ENCODE results near the gene ZNF277.

ZNF277 gene

DNA sequence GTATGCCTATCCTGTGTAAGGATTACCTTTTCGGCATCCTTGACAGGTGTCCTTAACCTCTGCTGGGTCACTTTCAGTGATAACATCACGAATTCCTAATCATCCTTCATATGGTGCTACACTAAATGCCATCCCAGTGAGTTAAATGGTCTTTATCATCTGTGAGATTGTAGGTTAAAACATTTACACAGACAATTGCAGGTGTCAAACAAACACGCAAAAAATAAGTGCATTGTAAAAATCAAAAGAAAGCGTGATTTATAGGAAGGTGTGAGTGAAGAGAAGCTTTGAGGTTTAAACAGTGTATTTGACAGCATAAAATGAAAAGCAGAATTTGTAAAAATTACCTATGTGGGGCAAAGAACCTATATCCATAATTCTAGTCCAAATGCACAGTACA lies 132.3 kb downstream of the ZNF277 start:
- Histone ChIP-seq H3K27me3 (ENCODE audit: insufficient read depth, low read length) (no peaks in the 10 kb centered on the region), H3K36me3 (ENCODE audit: insufficient read depth, low read depth, low read length) (peaks cover 45% of the 10 kb centered on the region), H3K9me3 (ENCODE audit: insufficient read depth, low read depth, low read length) (no peaks in the 10 kb centered on the region), H3K4me1 (ENCODE audit: insufficient read depth, low read length) (peaks cover 14% of the 10 kb centered on the region), H3K4me3 (ENCODE audit: low read length) (no peak overlapping the region), H3K27ac (ENCODE audit: low read length) (no peak overlapping the region), H3K9ac (ENCODE audit: low read depth, low read length) (no peak overlapping the region)

DNA sequence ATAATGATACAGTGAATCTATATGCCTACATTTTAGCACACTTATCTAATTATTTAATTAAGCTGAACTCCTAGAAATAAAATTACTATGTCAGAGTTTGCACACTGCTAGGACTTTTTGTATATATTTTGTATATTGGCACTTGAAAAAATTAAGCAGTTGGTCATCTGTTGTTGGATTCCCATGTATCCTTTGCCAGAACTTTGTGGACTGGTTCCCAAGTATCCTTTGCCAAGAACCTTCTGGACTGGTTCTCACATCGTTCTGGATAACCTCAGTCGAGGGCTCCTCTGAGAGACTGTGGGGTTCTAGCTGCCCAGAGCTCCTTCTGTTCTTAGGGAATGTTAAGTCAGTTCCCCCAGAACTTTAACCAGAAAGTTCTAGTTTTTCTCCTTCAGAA lies 135.0 kb downstream of the ZNF277 start:
- Histone ChIP-seq H3K4me1 (ENCODE audit: insufficient read depth, low read length) (peaks cover 14% of the 10 kb centered on the region), H3K27me3 (ENCODE audit: insufficient read depth, low read length) (no peaks in the 10 kb centered on the region), H3K36me3 (ENCODE audit: insufficient read depth, low read depth, low read length) (peaks cover 51% of the 10 kb centered on the region), H3K9ac (ENCODE audit: low read depth, low read length) (no peak overlapping the region), H3K27ac (ENCODE audit: low read length) (no peak overlapping the region), H3K9me3 (ENCODE audit: insufficient read depth, low read depth, low read length) (no peaks in the 10 kb centered on the region), H3K4me3 (ENCODE audit: low read length) (no peak overlapping the region)

GRCh38 chr7:112346381-112347060 lies 140.0 kb downstream of the ZNF277 start:
- Histone ChIP-seq H3K27ac (ENCODE audit: low read length) (no peak overlapping the region), H3K36me3 (ENCODE audit: insufficient read depth, low read depth, low read length) (peaks cover 26% of the 10 kb centered on the region), H3K4me3 (ENCODE audit: low read length) (no peak overlapping the region), H3K9me3 (ENCODE audit: insufficient read depth, low read depth, low read length) (no peaks in the 10 kb centered on the region), H3K27me3 (ENCODE audit: insufficient read depth, low read length) (no peaks in the 10 kb centered on the region), H3K4me1 (ENCODE audit: insufficient read depth, low read length) (no peaks in the 10 kb centered on the region), H3K9ac (ENCODE audit: low read depth, low read length) (no peak overlapping the region)

GRCh38 chr7:112347088-112347487 lies 140.6 kb downstream of the ZNF277 start:
- Histone ChIP-seq H3K27ac (ENCODE audit: low read length) (no peak overlapping the region), H3K36me3 (ENCODE audit: insufficient read depth, low read depth, low read length) (peaks cover 21% of the 10 kb centered on the region)

DNA sequence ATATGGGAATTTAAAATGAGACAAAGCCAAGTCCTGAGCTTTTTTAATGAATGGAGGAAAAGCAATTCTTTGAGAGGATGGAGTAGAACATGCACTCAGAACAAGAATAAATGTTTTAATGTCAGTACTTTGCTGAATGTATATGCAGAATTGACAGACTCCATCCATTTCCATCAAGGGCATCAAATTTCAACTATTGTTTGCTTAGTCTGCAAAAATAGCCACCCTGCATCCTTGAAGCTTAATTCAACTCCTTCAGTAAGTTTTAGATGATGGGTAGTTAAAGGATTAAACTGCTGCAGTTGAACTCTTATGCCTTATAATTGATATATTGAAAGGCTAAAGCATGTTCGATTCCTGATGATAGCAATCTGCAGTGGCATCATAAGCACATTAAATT lies 144.1 kb downstream of the ZNF277 start:
- H3K27ac ChIP-seq (ENCODE audit: low read length), result no peak overlapping the region
- H3K4me1 ChIP-seq (ENCODE audit: insufficient read depth, low read length), result no peaks in the 10 kb centered on the region
- no peaks in the 10 kb centered on the region for H3K27me3 ChIP-seq (ENCODE audit: insufficient read depth, low read length)
- H3K4me3 ChIP-seq (ENCODE audit: low read length), result no peak overlapping the region
- no peaks in the 10 kb centered on the region for H3K36me3 ChIP-seq (ENCODE audit: insufficient read depth, low read depth, low read length)
- H3K9me3 ChIP-seq (ENCODE audit: insufficient read depth, low read depth, low read length), result no peaks in the 10 kb centered on the region
- no peak overlapping the region for H3K9ac ChIP-seq (ENCODE audit: low read depth, low read length)

More at GRCh38 chr7:112347088-112347487, 140.6 kb downstream of the ZNF277 start:
- H3K4me3 ChIP-seq (ENCODE audit: low read length), result no peak overlapping the region
- no peaks in the 10 kb centered on the region for H3K27me3 ChIP-seq (ENCODE audit: insufficient read depth, low read length)
- H3K4me1 ChIP-seq (ENCODE audit: insufficient read depth, low read length), result no peaks in the 10 kb centered on the region
- H3K9me3 ChIP-seq (ENCODE audit: insufficient read depth, low read depth, low read length), result no peaks in the 10 kb centered on the region
- H3K9ac ChIP-seq (ENCODE audit: low read depth, low read length), result no peak overlapping the region

- no peaks in the 10 kb centered on the region for H3K27me3 ChIP-seq (ENCODE audit: insufficient read depth, low read length)
- no peak overlapping the region for H3K27ac ChIP-seq (ENCODE audit: low read length)
- H3K9ac ChIP-seq (ENCODE audit: low read depth, low read length), result no peak overlapping the region
- no peaks in the 10 kb centered on the region for H3K4me1 ChIP-seq (ENCODE audit: insufficient read depth, low read length)
- H3K36me3 ChIP-seq (ENCODE audit: insufficient read depth, low read depth, low read length), result no peaks in the 10 kb centered on the region
- H3K4me3 ChIP-seq (ENCODE audit: low read length), result no peak overlapping the region
- no peaks in the 10 kb centered on the region for H3K9me3 ChIP-seq (ENCODE audit: insufficient read depth, low read depth, low read length)
Observed at GRCh38 chr7:112356596-112356995, 150.1 kb downstream of the ZNF277 start.

DNA sequence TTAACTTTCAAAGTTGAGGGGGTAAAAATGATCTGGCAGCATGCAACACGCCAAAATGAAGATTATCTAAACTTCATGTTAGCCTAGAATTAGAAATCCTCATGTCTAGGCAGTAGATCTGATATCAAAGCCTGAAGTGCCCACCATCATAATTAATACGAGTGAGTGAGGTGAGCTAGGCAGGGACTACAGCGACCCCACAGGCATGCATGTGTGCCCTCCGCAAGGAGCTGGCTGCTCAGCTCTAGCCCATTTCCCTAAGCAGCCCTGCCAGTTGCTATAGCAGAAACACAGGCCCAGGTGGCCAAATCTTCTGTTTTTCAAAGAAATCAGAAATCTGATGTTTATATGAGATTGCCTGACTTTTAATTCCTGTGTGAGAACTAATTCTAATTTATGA lies 150.6 kb downstream of the ZNF277 start:
- Histone ChIP-seq H3K36me3 (ENCODE audit: insufficient read depth, low read depth, low read length) (no peaks in the 10 kb centered on the region), H3K4me1 (ENCODE audit: insufficient read depth, low read length) (peaks cover under 1% of the 10 kb centered on the region; the same call in 1 of the 2 replicates), H3K27me3 (ENCODE audit: insufficient read depth, low read length) (no peaks in the 10 kb centered on the region), H3K9ac (ENCODE audit: low read depth, low read length) (no peak overlapping the region), H3K9me3 (ENCODE audit: insufficient read depth, low read depth, low read length) (no peaks in the 10 kb centered on the region; the same call in 1 of the 2 replicates), H3K27ac (ENCODE audit: low read length) (no peak overlapping the region), H3K4me3 (ENCODE audit: low read length) (no peak overlapping the region)

DNA sequence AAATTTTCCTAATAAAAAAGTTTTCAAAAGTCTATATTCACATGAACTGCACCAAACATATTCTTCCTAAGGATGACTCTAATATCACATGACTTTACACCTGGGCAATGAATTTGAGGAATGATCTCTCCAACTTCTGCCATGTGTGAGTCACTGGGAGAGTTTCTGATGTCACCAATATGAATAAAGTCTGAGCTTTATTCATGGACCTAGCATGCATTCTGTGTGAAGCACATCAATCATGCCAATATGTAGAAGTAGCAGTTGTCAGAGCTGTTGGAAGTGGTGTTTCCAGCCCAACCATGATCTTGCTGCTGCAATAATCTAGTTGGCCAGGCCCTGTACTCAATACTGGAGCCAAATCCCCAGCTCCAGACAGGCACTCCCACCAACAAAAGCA lies 152.0 kb downstream of the ZNF277 start:
- H3K4me1 ChIP-seq (ENCODE audit: insufficient read depth, low read length), result peaks cover 4% of the 10 kb centered on the region; the same call in 1 of the 2 replicates
- H3K27me3 ChIP-seq (ENCODE audit: insufficient read depth, low read length), result no peaks in the 10 kb centered on the region
- no peak overlapping the region for H3K9ac ChIP-seq (ENCODE audit: low read depth, low read length)
- no peaks in the 10 kb centered on the region; the same call in 1 of the 2 replicates for H3K9me3 ChIP-seq (ENCODE audit: insufficient read depth, low read depth, low read length)
- H3K27ac ChIP-seq (ENCODE audit: low read length), result no peak overlapping the region
- no peak overlapping the region for H3K4me3 ChIP-seq (ENCODE audit: low read length)
- H3K36me3 ChIP-seq (ENCODE audit: insufficient read depth, low read depth, low read length), result no peaks in the 10 kb centered on the region

GRCh38 chr7:112359086-112359485 lies 152.6 kb downstream of the ZNF277 start:
- H3K9ac ChIP-seq (ENCODE audit: low read depth, low read length), result no peak overlapping the region
- H3K9me3 ChIP-seq (ENCODE audit: insufficient read depth, low read depth, low read length), result no peaks in the 10 kb centered on the region; the same call in 1 of the 2 replicates

DNA sequence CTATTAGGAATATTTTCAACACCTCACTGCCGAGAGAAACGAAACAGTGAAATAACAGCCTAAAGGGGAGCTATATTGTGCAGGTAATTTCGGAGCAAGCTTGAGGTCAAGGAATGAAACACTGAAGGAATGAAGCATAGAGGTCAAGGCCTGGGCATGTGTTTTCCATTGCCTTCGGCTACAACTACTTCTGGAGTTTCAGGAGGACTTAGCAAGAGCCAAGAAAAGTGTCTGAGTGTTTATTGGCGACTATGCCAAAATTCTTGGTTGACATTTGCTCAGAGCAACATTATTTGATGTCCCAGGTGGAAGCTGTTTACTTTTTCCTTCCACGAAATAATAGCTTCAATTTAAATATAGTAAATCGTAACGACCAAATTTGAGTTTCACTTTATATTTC lies 154.2 kb downstream of the ZNF277 start:
- Histone ChIP-seq H3K27ac (ENCODE audit: low read length) (no peak overlapping the region), H3K4me3 (ENCODE audit: low read length) (no peak overlapping the region), H3K9ac (ENCODE audit: low read depth, low read length) (no peak overlapping the region)

More at GRCh38 chr7:112359086-112359485, 152.6 kb downstream of the ZNF277 start:
- Histone ChIP-seq H3K4me3 (ENCODE audit: low read length) (no peak overlapping the region), H3K27ac (ENCODE audit: low read length) (no peak overlapping the region), H3K27me3 (ENCODE audit: insufficient read depth, low read length) (no peaks in the 10 kb centered on the region), H3K4me1 (ENCODE audit: insufficient read depth, low read length) (peaks cover 4% of the 10 kb centered on the region; the same call in 1 of the 2 replicates), H3K36me3 (ENCODE audit: insufficient read depth, low read depth, low read length) (no peaks in the 10 kb centered on the region)

DNA sequence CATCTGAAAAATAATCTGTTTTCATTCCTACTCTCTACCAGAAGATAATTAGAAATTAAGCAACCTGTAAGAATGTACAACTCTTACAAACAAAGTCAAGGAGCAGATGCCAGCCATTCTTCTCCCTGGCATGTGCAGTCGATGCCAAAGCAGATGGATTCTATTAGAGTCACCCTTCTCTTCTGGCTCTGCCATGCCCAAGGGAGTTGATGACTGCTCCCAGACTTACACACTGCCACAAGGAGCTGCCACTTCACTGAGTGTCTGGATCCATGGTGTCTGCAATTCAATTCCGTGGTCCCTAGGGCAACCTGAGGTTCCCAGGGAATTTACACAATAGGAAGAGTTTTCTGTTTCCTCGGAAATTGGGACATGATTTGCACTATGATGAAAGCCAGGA lies 154.7 kb downstream of the ZNF277 start:
- H3K9me3 ChIP-seq (ENCODE audit: insufficient read depth, low read depth, low read length), result no peaks in the 10 kb centered on the region; the same call in 1 of the 2 replicates
- H3K27me3 ChIP-seq (ENCODE audit: insufficient read depth, low read length), result no peaks in the 10 kb centered on the region
- H3K4me3 ChIP-seq (ENCODE audit: low read length), result no peak overlapping the region
- H3K27ac ChIP-seq (ENCODE audit: low read length), result no peak overlapping the region
- H3K36me3 ChIP-seq (ENCODE audit: insufficient read depth, low read depth, low read length), result no peaks in the 10 kb centered on the region
- H3K9ac ChIP-seq (ENCODE audit: low read depth, low read length), result no peak overlapping the region
- H3K4me1 ChIP-seq (ENCODE audit: insufficient read depth, low read length), result peaks cover 4% of the 10 kb centered on the region; the same call in 1 of the 2 replicates

More for the DNA sequence above, 154.2 kb downstream of the ZNF277 start:
- H3K36me3 ChIP-seq (ENCODE audit: insufficient read depth, low read depth, low read length), result no peaks in the 10 kb centered on the region
- no peaks in the 10 kb centered on the region for H3K27me3 ChIP-seq (ENCODE audit: insufficient read depth, low read length)
- H3K4me1 ChIP-seq (ENCODE audit: insufficient read depth, low read length), result peaks cover 4% of the 10 kb centered on the region; the same call in 1 of the 2 replicates
- no peaks in the 10 kb centered on the region; the same call in 1 of the 2 replicates for H3K9me3 ChIP-seq (ENCODE audit: insufficient read depth, low read depth, low read length)

DNA sequence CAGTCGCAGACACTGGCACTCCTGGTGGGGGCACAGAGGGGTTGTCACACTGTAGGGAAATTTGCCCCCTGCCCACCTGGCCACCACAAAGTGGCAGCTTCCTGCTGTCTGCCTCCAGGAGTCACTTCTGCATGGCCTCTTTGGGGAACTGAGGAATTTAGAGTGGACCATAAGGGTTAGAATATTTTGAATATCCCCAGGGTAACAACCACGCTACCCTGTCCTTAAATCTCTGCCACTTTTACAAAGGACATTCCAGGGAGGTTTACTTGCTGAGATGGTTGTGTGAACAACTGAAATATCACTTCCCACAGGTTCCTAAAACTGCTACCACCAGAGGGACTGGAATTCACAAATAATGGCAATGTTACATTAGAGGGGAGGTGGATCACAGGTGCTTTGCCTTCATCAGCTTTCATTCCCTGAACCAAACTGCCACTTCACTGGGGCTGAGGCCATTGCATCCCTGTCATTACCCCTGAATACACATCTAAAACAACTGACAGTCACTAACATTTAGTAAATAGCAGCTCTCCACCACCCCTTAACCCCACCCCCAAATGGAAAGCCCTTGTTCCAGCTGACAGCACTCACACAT lies 155.7 kb downstream of the ZNF277 start:
- no peaks in the 10 kb centered on the region for H3K27me3 ChIP-seq (ENCODE audit: insufficient read depth, low read length)
- H3K4me3 ChIP-seq (ENCODE audit: low read length), result no peak overlapping the region
- peaks cover 4% of the 10 kb centered on the region; the same call in 1 of the 2 replicates for H3K4me1 ChIP-seq (ENCODE audit: insufficient read depth, low read length)
- H3K36me3 ChIP-seq (ENCODE audit: insufficient read depth, low read depth, low read length), result no peaks in the 10 kb centered on the region
- no peak overlapping the region for H3K27ac ChIP-seq (ENCODE audit: low read length)
- H3K9me3 ChIP-seq (ENCODE audit: insufficient read depth, low read depth, low read length), result no peaks in the 10 kb centered on the region; the same call in 1 of the 2 replicates
- H3K9ac ChIP-seq (ENCODE audit: low read depth, low read length), result no peak overlapping the region
